ENCODE results near the gene CACNA1A.

Gene CACNA1A

GRCh38 chr19:13165162-13165997, 340.9 kb downstream of the CACNA1A start:
- in situ Hi-C loops (cut with HindIII; ENCODE audit: low pct_ligation_motif_present, low pct_unique_long_range_greater_than_20kb, low sequenced_read_pairs): no loop called here
- DNase-seq: no peak

GRCh38 chr19:13164343-13165161, 341.7 kb downstream of the CACNA1A start:
- DNase-seq: peak; percentile 33
- in situ Hi-C loops (cut with HindIII; ENCODE audit: low pct_ligation_motif_present, low pct_unique_long_range_greater_than_20kb, low sequenced_read_pairs): no loop called here

- in situ Hi-C loops (cut with HindIII; ENCODE audit: low pct_ligation_motif_present, low pct_unique_long_range_greater_than_20kb, low sequenced_read_pairs): no loop called here
- DNase-seq: peak; percentile 79
Observed at GRCh38 chr19:13163609-13164342, 342.5 kb downstream of the CACNA1A start.

- in situ Hi-C loops (cut with HindIII; ENCODE audit: low pct_ligation_motif_present, low pct_unique_long_range_greater_than_20kb, low sequenced_read_pairs): no loop called here
Observed at GRCh38 chr19:13162724-13163608, 343.3 kb downstream of the CACNA1A start.

GRCh38 chr19:13160557-13160956, 345.7 kb downstream of the CACNA1A start:
- DNase-seq: no peak
- in situ Hi-C loops (cut with HindIII; ENCODE audit: low pct_ligation_motif_present, low pct_unique_long_range_greater_than_20kb, low sequenced_read_pairs): no loop called here

More at GRCh38 chr19:13162724-13163608, 343.3 kb downstream of the CACNA1A start:
- DNase-seq: peak; percentile 97

GRCh38 chr19:13159713-13160112, 346.6 kb downstream of the CACNA1A start:
- DNase-seq: no peak
- in situ Hi-C loops (cut with HindIII; ENCODE audit: low pct_ligation_motif_present, low pct_unique_long_range_greater_than_20kb, low sequenced_read_pairs): no loop called here

Data from ACHN (cell line).